Lower lobe of right lung (tissue), 2 donors: ENCODE data around the gene LRRD1. TPM values are rescaled to one million over a fixed set of nuclear protein-coding genes. Genes with fewer than 3 reads are reported as not detected.

Experiments
- ATAC-seq, 2 donors: fragments of 200-7000 bp; cut with Tn5 transposase; one replicate each; pipeline ENCODE4 v1.9.1; 2020 to 2022; ENCODE audit warnings: mild to moderate bottlenecking in 2 of 2, moderate library complexity in 2 of 2
- DNase-seq: peaks from one replicate; pipeline ENCODE4 v3.0.0-alpha.2; 2020
- H3K27ac ChIP-seq: fragments of 200-600 bp; one replicate; pipeline ENCODE4 v1.8.0; 2022
- H3K27me3 ChIP-seq: fragments of 200-600 bp; one replicate; pipeline ENCODE4 v1.8.0; 2022; ENCODE audit warnings: low read depth
- H3K36me3 ChIP-seq: fragments of 200-600 bp; one replicate; pipeline ENCODE4 v1.8.0; 2022; ENCODE audit warnings: mild to moderate bottlenecking
- H3K4me1 ChIP-seq: fragments of 200-600 bp; one replicate; pipeline ENCODE4 v1.8.0; 2022
- H3K4me3 ChIP-seq: fragments of 200-600 bp; one replicate; pipeline ENCODE4 v1.8.0; 2022; ENCODE audit warnings: mild to moderate bottlenecking
- H3K9me3 ChIP-seq: fragments of 200-600 bp; one replicate; pipeline ENCODE4 v1.8.0; 2022
- CTCF ChIP-seq: fragments of 200-600 bp; IDR thresholded peaks from one replicate; pipeline ENCODE4 v1.8.0; 2022; ENCODE audit warnings: antibody characterized with exemption, mild to moderate bottlenecking
- intact Hi-C: fragments of 100-400 bp; cut with DNase I; formaldehyde crosslinking; loops from one replicate; pipeline ENCODE4 v1.11.0; 2022
- total RNA-seq: library from RNA; stranded (reverse); fragmentation: NEBNext Ultra II Directional; extraction: Animal tissue kit (Norgen Biotek cat#: 25700); gene quantifications from one replicate; pipeline ENCODE4 v1.2.1, GENCODE V29; 2021
- donor health status: DM: no; HTN: yes; CAD: no; lungs with severe emphysema.

Gene LRRD1
- total RNA-seq, 1 donor from 2014 or later = not detected

DNA sequence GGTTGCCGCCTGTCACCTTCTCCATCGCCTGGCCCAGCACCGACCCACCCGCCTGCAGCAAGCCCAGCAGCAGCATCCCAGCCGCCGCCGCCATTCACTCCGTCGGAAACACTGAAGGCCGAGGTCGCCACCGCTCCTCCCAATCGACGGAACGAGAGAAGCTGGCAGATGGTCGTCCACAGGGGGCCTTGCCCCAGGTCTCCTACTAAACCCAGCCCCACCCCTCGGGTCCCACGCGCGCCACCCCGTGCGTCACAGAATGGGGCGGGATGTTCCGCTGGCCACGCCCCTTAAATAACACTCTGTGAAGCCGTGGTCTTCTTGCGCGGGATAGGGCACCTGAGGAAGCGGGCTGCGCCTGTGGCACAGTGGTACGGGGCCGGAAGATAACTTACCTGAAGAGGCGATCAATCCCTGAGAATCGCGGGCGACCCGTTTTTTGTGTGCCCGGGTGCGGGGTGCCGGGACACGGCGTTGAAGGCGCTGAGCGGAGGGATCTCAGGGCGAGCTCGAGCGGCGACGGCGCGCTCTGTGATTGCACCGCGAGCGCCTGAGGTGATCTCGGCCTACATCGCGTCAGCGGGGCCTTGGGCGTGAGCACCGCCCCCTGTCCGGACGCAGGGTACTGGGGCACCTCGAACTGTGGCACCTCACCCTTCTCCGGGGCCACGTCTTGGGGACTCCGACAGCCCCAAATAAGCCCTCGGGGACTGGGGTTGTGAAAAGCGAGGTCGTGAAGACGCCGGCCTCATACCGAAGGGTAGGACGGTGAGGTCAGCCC, 44.5 kb downstream of the LRRD1 start, which contains the start of gene CYP51A1:
TSS of gene CYP51A1 (minus strand) at position 207 of the 781 bp plus-strand sequence. CDS start at position 94, 113 bp downstream.
- intact Hi-C loops = no loop called here
- Histone ChIP-seq H3K27ac (peak within 1 kb of the TSS; percentile 94), H3K4me3 (peak within 1 kb of the TSS; percentile 91), H3K27me3 (no peaks in the 10 kb centered on the region), H3K36me3 (peaks cover 20% of the 10 kb centered on the region), H3K4me1 (peaks cover 11% of the 10 kb centered on the region), H3K9me3 (no peaks in the 10 kb centered on the region)
- no peak for TF ChIP-seq CTCF
- DNase-seq (peak; percentile 93), ATAC-seq (peak; percentile 98)

DNA sequence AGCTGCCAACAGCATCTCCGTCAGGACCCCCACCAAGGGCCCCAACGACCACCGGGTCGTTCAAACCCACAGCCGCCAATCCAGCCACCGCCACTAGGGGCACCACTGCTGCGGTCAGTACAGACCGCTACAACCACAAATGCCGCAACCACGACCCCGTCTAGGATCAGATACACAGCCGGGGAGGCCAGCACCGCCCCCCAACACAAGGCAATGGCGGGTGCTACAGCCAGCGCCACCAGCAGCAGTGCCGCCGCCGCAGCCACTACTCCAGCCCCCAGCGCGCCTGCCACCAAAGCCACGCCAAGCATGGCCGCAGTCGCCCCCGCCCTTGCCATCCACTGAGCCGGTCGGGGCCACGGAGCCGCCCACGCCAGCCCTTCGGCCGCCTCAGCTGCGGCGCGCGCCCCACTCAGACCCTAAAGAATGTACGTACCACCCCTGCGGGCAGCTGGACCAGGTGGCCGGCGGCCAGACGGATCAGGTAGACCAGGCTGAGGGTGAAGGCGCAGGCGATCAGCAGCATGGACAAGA, 45.1 kb downstream of the LRRD1 start:
- Histone ChIP-seq H3K9me3 (no peaks in the 10 kb centered on the region), H3K4me3 (peak overlapping the region; percentile 91), H3K4me1 (peaks cover 11% of the 10 kb centered on the region), H3K27ac (peak overlapping the region; percentile 94), H3K36me3 (peaks cover 26% of the 10 kb centered on the region), H3K27me3 (no peaks in the 10 kb centered on the region)
- intact Hi-C loops = no loop called here
- peak; percentile 75 for TF ChIP-seq CTCF
- DNase-seq (peak; percentile 76), ATAC-seq (peak; percentile 71 to 74)

- H3K27ac ChIP-seq = peak overlapping the region; percentile 94
- intact Hi-C loops = no loop called here
- H3K4me3 ChIP-seq = peak overlapping the region; percentile 91
- peaks cover 31% of the 10 kb centered on the region for H3K36me3 ChIP-seq
- no peak for TF ChIP-seq CTCF
- H3K27me3 ChIP-seq = no peaks in the 10 kb centered on the region
- ATAC-seq (peak; percentile 23 to 48), DNase-seq (no peak)
- H3K9me3 ChIP-seq = no peaks in the 10 kb centered on the region
- H3K4me1 ChIP-seq = peaks cover 11% of the 10 kb centered on the region
Measured at GRCh38 chr7:92133133-92133736, 45.7 kb downstream of the LRRD1 start.

DNA sequence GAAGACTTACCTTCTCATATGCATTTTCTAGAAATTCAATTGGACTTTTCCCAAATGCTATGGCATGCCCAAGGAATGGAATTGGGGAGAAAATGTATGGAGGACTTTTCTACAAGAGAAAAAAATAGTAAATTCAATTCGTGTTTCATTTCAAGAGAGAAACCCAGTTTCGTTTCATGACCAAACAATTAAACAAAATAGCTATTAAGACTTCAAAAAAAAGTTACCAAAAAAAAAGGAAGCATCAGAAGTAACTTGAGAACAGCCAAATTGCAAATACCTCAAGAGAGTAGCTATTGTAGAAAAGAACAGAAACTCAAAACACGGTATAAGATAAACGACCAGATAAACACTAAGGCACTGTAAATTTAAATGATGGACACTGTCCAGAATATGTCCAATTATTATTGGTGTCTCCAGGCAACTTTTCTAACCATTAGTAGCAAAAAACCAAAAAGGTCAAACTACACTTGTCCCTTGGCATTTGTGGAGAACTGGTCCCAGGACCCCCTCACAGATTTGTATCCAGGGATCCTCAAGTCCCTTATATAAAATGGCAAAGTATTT, 47.1 kb downstream of the LRRD1 start:
- Histone ChIP-seq H3K27ac (no peak overlapping the region), H3K9me3 (no peaks in the 10 kb centered on the region), H3K4me3 (peak overlapping the region; percentile 91), H3K4me1 (peaks cover 11% of the 10 kb centered on the region), H3K36me3 (peaks cover 44% of the 10 kb centered on the region), H3K27me3 (no peaks in the 10 kb centered on the region)
- TF ChIP-seq CTCF = no peak
- intact Hi-C loops = no loop called here
- DNase-seq (no peak), ATAC-seq (no peak)

DNA sequence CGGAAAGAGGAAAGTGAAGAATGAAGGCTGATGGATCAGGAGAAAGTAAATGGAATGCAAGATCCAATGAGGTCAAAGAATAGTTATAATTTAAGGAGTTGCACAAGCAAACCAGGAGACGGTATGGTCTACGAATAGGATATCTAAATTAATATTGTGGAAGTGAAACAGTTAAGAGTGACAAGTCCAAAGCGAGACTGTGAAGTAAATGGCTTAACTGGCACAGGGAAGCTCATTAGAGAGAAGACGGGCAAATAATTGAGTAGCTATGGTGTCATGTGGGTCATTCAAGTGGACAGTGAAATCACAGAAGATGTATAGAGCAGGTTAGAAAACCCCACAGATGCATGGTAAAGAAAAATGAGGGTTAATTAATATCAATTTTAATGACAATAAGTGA, 47.8 kb downstream of the LRRD1 start:
- Histone ChIP-seq H3K27ac (no peak overlapping the region), H3K27me3 (no peaks in the 10 kb centered on the region), H3K4me1 (peaks cover 11% of the 10 kb centered on the region), H3K36me3 (peaks cover 51% of the 10 kb centered on the region), H3K4me3 (no peak overlapping the region), H3K9me3 (no peaks in the 10 kb centered on the region)
- intact Hi-C loops = no loop called here
- ATAC-seq = no peak
- DNase-seq = no peak
- TF ChIP-seq CTCF = no peak
